GM12878 (cell line): Measurements from ENCODE around the gene PLA2G5. TPM values are rescaled to one million over a fixed set of nuclear protein-coding genes. Genes with fewer than 3 reads are reported as not detected.

ENCODE experiments used
- ATAC-seq: fragments of 200-7000 bp; cut with Tn5 transposase; 3 replicates; pipeline ENCODE4 v1.9.1; 2020; ENCODE audit warnings: mild to moderate bottlenecking, moderate library complexity
- BruUV-seq: library from RNA; stranded (reverse); fragments of 400-500 nt; replicated peaks from 2 replicates; lab custom pipeline; 2021; lab: Mats Ljungman, UMichigan
- CTCF ChIA-PET: fragments of 300-600 bp; sonication (Branson Sonifier 250); formaldehyde crosslinking; extraction: SDS; loops from one replicate; lab custom pipeline; 2021; ENCODE audit warnings: inconsistent platforms; lab: Yijun Ruan, JAX
- POLR2A ChIA-PET: fragments of 350-600 bp; formaldehyde crosslinking; extraction: SDS; loops from one replicate; lab custom pipeline; 2021; ENCODE audit warnings: inconsistent platforms; lab: Charles Lee
- RAD21 ChIA-PET: fragments of 300-600 bp; sonication (Branson Sonifier 250); formaldehyde crosslinking; loops from one replicate; lab custom pipeline; 2023; ENCODE audit warnings: antibody characterized with exemption; ENCODE audit not compliant: unreplicated experiment; lab: Charles Lee
- SMC1A ChIA-PET: fragments of 300-600 bp; sonication (Branson Sonifier 250); formaldehyde crosslinking; loops from one replicate; lab custom pipeline; 2023; ENCODE audit not compliant: unreplicated experiment, uncharacterized antibody; lab: Charles Lee
- DNase-seq: peaks from one replicate; pipeline ENCODE4 v3.0.0-alpha.2; 2011; ENCODE audit warnings: low read depth, low spot score
- FAIRE-seq: peaks from 3 replicates; lab custom pipeline; 2011; peaks lifted over from hg19 to GRCh38; lab: Jason Lieb, UNC
- H2AFZ ChIP-seq: 2 replicates; pipeline ENCODE4 v1.6.0; 2011; ENCODE audit warnings: low read depth, low read length, control low read depth; ENCODE audit not compliant: control insufficient read depth
- H3K27ac ChIP-seq: 2 replicates; pipeline ENCODE4 v1.5.1; 2011; ENCODE audit warnings: control low read depth; ENCODE audit not compliant: control insufficient read depth, insufficient read depth
- H3K27me3 ChIP-seq, 2 experiments: replicated peaks in 1 of 2; 2 replicates each; pipeline versions ENCODE4 v1.6.0 to v1.6.1; 2011; ENCODE audit warnings: low read length in 1 of 2; ENCODE audit not compliant: control insufficient read depth in 2 of 2, insufficient read depth in 2 of 2
- H3K36me3 ChIP-seq, 2 experiments: 2 replicates each; pipeline ENCODE4 v1.5.1; 2011; ENCODE audit warnings: low read length in 1 of 2; ENCODE audit not compliant: control insufficient read depth in 2 of 2, insufficient read depth in 2 of 2
- H3K4me1 ChIP-seq: 2 replicates; pipeline ENCODE4 v1.6.1; 2011; ENCODE audit warnings: mild to moderate bottlenecking, low read length, moderate library complexity, mixed read lengths; ENCODE audit not compliant: control insufficient read depth, insufficient read depth
- H3K4me2 ChIP-seq: 2 replicates; pipeline ENCODE4 v1.6.0; 2011; ENCODE audit warnings: control low read depth; ENCODE audit not compliant: control insufficient read depth, insufficient read depth
- H3K4me3 ChIP-seq: fragments of 200-600 bp; sonication (generic); 2 replicates; pipeline ENCODE4 v1.5.1; 2016
- H3K79me2 ChIP-seq: 2 replicates; pipeline ENCODE4 v1.6.0; 2011; ENCODE audit warnings: low read length; ENCODE audit not compliant: control insufficient read depth, insufficient read depth
- H3K9ac ChIP-seq: 2 replicates; pipeline ENCODE4 v1.8.0; 2011; ENCODE audit warnings: low read length, control low read depth, mixed read lengths; ENCODE audit not compliant: control insufficient read depth, insufficient read depth
- H3K9me3 ChIP-seq: replicated peaks from 3 replicates; pipeline ENCODE4 v1.5.1; 2011; ENCODE audit warnings: mild to moderate bottlenecking, low read length; ENCODE audit not compliant: control insufficient read depth, insufficient read depth
- H4K20me1 ChIP-seq: 2 replicates; pipeline ENCODE4 v1.6.0; 2011; ENCODE audit not compliant: control insufficient read depth, insufficient read depth
- IKZF1 ChIP-seq: fragments of 450-650 bp; conservative IDR thresholded peaks from 2 replicates; pipeline ENCODE4 v1.6.1; 2017; ENCODE audit warnings: antibody characterized with exemption, mild to moderate bottlenecking
- IRF4 ChIP-seq: IDR thresholded peaks from 2 replicates; pipeline ENCODE4 v1.6.1; 2011; ENCODE audit warnings: low read depth, low read length
- MTA2 ChIP-seq: fragments of 450-650 bp; IDR thresholded peaks from 2 replicates; pipeline ENCODE4 v1.6.1; 2016; ENCODE audit warnings: low read depth, mild to moderate bottlenecking, moderate library complexity
- PML ChIP-seq: IDR thresholded peaks from 2 replicates; pipeline ENCODE4 v1.6.1; 2012; ENCODE audit warnings: low read length, inconsistent platforms
- POLR2AphosphoS2 ChIP-seq: IDR thresholded peaks from 2 replicates; pipeline ENCODE4 v1.6.1; 2011; ENCODE audit warnings: low read depth, mild to moderate bottlenecking, low read length, improper control_type of control experiment, moderate library complexity
- RELA ChIP-seq: fragments of 450-650 bp; IDR thresholded peaks from 2 replicates; pipeline ENCODE4 v1.8.0; 2014; ENCODE audit warnings: borderline replicate concordance; ENCODE audit not compliant: partially characterized antibody
- SIX5 ChIP-seq: IDR thresholded peaks from 2 replicates; pipeline ENCODE4 v1.6.1; 2011; ENCODE audit warnings: mild to moderate bottlenecking, low read depth, low read length, moderate library complexity; ENCODE audit not compliant: severe bottlenecking
- ZNF274 ChIP-seq: IDR thresholded peaks from one replicate; pipeline ENCODE4 v1.8.0; 2011; ENCODE audit not compliant: insufficient read length, insufficient read depth
- WGBS: methylation state at CpG from one replicate; pipeline ENCODE4 v1.1.6; 2016; ENCODE audit warnings: low lambda C conversion rate; ENCODE audit not compliant: insufficient replicate concordance, insufficient coverage; ENCODE audit errors: missing lambda C conversion rate; 5-methylcytosine and 5-hydroxymethylcytosine counted together
- in situ Hi-C: fragments of 300-500 bp; cut with MboI; formaldehyde crosslinking; loops from 9 replicates; pipeline ENCODE4 v1.14.3; 2018; ENCODE audit warnings: mixed read lengths
- intact Hi-C: fragments of 100-400 bp; cut with micrococcal nuclease; formaldehyde crosslinking; loops from one replicate; pipeline ENCODE4 v1.14.2; 2022; ENCODE audit not compliant: unreplicated experiment
- polyA plus RNA-seq, 11 experiments: library from polyadenylated mRNA; depleted of rRNA in 4 of 11; unstranded in 6 of 11; stranded (reverse) in 5 of 11; fragments of >200 nt; fragmentation: Nextera tagmentation in 4 of 11; fragmentation: Illumina TruSeq in 1 of 11; extraction: Ambion mirVana in 4 of 11; extraction: Trizol in 1 of 11; gene quantifications; 1 replicate in 1 of 11; 2 replicates in 10 of 11; pipeline versions ENCODE4 v1.2.1 to v1.2.3, GENCODE V29; 2011 to 2016; ENCODE audit warnings: inconsistent platforms in 2 of 11, missing spikeins in 2 of 11, low read depth in 1 of 11
- total RNA-seq, 4 experiments: library from RNA; depleted of rRNA in 3 of 4; stranded (reverse); fragments of >200 nt in 3 of 4; fragmentation: Illumina TruSeq in 1 of 4; extraction: Trizol in 1 of 4; gene quantifications; 2 replicates each; pipeline versions ENCODE4 v1.2.1 to v1.2.3, GENCODE V29; 2013 to 2021
- TF ChIP-seq, protein P1 (sequence below): fragments of 450-650 bp; formaldehyde crosslinking; IDR thresholded peaks from 2 replicates; pipeline ENCODE4 v1.4.0; 2022; ENCODE audit warnings: mild to moderate bottlenecking, moderate library complexity
- TF ChIP-seq, protein P2 (sequence below): fragments of 450-650 bp; IDR thresholded peaks from 2 replicates; pipeline ENCODE4 v1.6.1; 2016; ENCODE audit warnings: mild to moderate bottlenecking
- TF ChIP-seq, protein P3 (sequence below): IDR thresholded peaks from 2 replicates; pipeline ENCODE4 v1.6.1; 2011; ENCODE audit warnings: borderline replicate concordance, low read depth, mild to moderate bottlenecking, moderate library complexity, mixed read lengths, low read length; ENCODE audit not compliant: insufficient read depth; ENCODE audit errors: extremely low read length

The PLA2G5 gene
- total and polyA plus RNA-seq, 10 of the 15 experiments (the other 5 are each of a cell fraction or from before 2014, with no cell fraction given) = 0.10 to 0.19 (median 0.17) TPM; not detected in 7

- RAD21 ChIA-PET = no interaction called here
- intact Hi-C loops = no loop called here
Measured at GRCh38 chr1:20137055-20137454, 67.1 kb downstream of the PLA2G5 start.

GRCh38 chr1:20137604-20138003, 67.6 kb downstream of the PLA2G5 start:
- WGBS = 88% methylated on average over 1 of the region's 1 CpG
- Histone ChIP-seq H3K9ac (no peak overlapping the region), H3K36me3 (no peaks in the 10 kb centered on the region), H2AFZ (no peak overlapping the region), H3K4me1 (no peaks in the 10 kb centered on the region), H3K4me3 (no peak overlapping the region), H3K9me3 (no peaks in the 10 kb centered on the region), H3K27ac (no peak overlapping the region), H3K27me3 (no peaks in the 10 kb centered on the region), H3K79me2 (no peaks in the 10 kb centered on the region), H4K20me1 (no peaks in the 10 kb centered on the region), H3K4me2 (no peak overlapping the region)
- SMC1A ChIA-PET = no interaction called here
- DNase-seq (no peak), FAIRE-seq (no peak), ATAC-seq (no peak)
- intact Hi-C loops (no loop called here), in situ Hi-C loops (no loop called here)
- CTCF ChIA-PET = no interaction called here
- RAD21 ChIA-PET = no interaction called here
- no TSS peak for BruUV-seq
- POLR2A ChIA-PET = no interaction called here
- TF ChIP-seq POLR2AphosphoS2 (no peak), MTA2 (no peak), ZNF274 (no peak), IRF4 (no peak), RELA (no peak), IKZF1 (no peak)
- TF ChIP-seq, protein P1, sequence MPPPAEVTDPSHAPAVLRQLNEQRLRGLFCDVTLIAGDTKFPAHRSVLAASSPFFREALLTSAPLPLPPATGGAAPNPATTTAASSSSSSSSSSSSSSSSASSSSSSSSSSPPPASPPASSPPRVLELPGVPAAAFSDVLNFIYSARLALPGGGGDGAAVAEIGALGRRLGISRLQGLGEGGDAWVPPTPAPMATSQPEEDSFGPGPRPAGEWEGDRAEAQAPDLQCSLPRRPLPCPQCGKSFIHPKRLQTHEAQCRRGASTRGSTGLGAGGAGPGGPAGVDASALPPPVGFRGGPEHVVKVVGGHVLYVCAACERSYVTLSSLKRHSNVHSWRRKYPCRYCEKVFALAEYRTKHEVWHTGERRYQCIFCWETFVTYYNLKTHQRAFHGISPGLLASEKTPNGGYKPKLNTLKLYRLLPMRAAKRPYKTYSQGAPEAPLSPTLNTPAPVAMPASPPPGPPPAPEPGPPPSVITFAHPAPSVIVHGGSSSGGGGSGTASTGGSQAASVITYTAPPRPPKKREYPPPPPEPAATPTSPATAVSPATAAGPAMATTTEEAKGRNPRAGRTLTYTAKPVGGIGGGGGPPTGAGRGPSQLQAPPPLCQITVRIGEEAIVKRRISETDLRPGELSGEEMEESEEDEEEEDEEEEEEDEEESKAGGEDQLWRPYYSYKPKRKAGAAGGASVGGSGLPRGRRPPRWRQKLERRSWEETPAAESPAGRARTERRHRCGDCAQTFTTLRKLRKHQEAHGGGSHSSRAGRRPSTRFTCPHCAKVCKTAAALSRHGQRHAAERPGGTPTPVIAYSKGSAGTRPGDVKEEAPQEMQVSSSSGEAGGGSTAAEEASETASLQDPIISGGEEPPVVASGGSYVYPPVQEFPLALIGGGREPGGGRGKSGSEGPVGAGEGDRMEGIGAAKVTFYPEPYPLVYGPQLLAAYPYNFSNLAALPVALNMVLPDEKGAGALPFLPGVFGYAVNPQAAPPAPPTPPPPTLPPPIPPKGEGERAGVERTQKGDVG (CRISPR knock-in tag) = no peak
- TF ChIP-seq, protein P2, sequence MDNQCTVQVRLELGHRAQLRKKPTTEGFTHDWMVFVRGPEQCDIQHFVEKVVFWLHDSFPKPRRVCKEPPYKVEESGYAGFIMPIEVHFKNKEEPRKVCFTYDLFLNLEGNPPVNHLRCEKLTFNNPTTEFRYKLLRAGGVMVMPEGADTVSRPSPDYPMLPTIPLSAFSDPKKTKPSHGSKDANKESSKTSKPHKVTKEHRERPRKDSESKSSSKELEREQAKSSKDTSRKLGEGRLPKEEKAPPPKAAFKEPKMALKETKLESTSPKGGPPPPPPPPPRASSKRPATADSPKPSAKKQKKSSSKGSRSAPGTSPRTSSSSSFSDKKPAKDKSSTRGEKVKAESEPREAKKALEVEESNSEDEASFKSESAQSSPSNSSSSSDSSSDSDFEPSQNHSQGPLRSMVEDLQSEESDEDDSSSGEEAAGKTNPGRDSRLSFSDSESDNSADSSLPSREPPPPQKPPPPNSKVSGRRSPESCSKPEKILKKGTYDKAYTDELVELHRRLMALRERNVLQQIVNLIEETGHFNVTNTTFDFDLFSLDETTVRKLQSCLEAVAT = no peak

More at GRCh38 chr1:20137055-20137454, 67.1 kb downstream of the PLA2G5 start:
- Histone ChIP-seq H3K9me3 (no peaks in the 10 kb centered on the region), H3K4me2 (no peak overlapping the region), H3K36me3 (no peaks in the 10 kb centered on the region), H3K27me3 (no peaks in the 10 kb centered on the region), H2AFZ (no peak overlapping the region), H3K4me1 (no peaks in the 10 kb centered on the region), H4K20me1 (no peaks in the 10 kb centered on the region)
- BruUV-seq = no TSS peak
- SMC1A ChIA-PET = interaction anchor here (2.0 kb wide), 1 partner anchor 11 kb away, joined by 5 read pairs; no protein-coding TSS in a partner anchor
- ATAC-seq = no peak
- 21% methylated on average over 4 of the region's 4 CpGs for WGBS
- DNase-seq = no peak
- CTCF ChIA-PET = no interaction called here
- in situ Hi-C loops = no loop called here
- no peak for FAIRE-seq
- TF ChIP-seq, protein P3, sequence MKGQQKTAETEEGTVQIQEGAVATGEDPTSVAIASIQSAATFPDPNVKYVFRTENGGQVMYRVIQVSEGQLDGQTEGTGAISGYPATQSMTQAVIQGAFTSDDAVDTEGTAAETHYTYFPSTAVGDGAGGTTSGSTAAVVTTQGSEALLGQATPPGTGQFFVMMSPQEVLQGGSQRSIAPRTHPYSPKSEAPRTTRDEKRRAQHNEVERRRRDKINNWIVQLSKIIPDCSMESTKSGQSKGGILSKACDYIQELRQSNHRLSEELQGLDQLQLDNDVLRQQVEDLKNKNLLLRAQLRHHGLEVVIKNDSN = no peak
- TF ChIP-seq SIX5 (no peak), PML (no peak)
- TF ChIP-seq, all 136 proteins: peak for 0
- Histone ChIP-seq H3K9ac (no peak overlapping the region), H3K79me2 (no peaks in the 10 kb centered on the region), H3K4me3 (no peak overlapping the region), H3K27ac (no peak overlapping the region)
- POLR2A ChIA-PET = no interaction called here
